CD4-positive, alpha-beta T cell (primary cell): Measurements from ENCODE around the gene GSK3B. TPM values are rescaled to one million over a fixed set of nuclear protein-coding genes. Genes with fewer than 3 reads are reported as not detected.

ENCODE experiments used
- ATAC-seq: fragments of 200-7000 bp; cut with Tn5 transposase; one replicate; pipeline ENCODE4 v1.10.0; 2022; ENCODE audit warnings: mild to moderate bottlenecking; ENCODE audit not compliant: poor library complexity
- CTCF ChIA-PET: fragments of 350-600 bp; sonication (Branson Sonifier 250); formaldehyde crosslinking; loops from one replicate; lab custom pipeline; 2021; ENCODE audit warnings: antibody characterized with exemption, inconsistent platforms; lab: Charles Lee
- POLR2A ChIA-PET: fragments of 350-600 bp; sonication (Branson Sonifier 250); formaldehyde crosslinking; loops from one replicate; lab custom pipeline; 2021; ENCODE audit warnings: antibody characterized with exemption, inconsistent platforms; lab: Charles Lee
- DNase-seq, 14 experiments: peaks; one replicate each; pipeline ENCODE4 v3.0.0-alpha.2; 2013 to 2020; ENCODE audit warnings: mixed read lengths in 2 of 14
- H3K27ac ChIP-seq, 2 donors: one replicate each; pipeline versions ENCODE4 v1.5.1 to v1.7.0; 2013; ENCODE audit warnings: low read length in 2 of 2, low read depth in 1 of 2, mild to moderate bottlenecking in 1 of 2
- H3K27me3 ChIP-seq, 2 experiments: 1 replicate in 1 of 2; 2 replicates in 1 of 2; pipeline versions ENCODE4 v1.6.1 to v1.7.0; 2013; ENCODE audit warnings: low read length in 2 of 2, control low read depth in 1 of 2, mild to moderate bottlenecking in 1 of 2, moderate library complexity in 1 of 2; ENCODE audit not compliant: insufficient read depth in 2 of 2, control insufficient read depth in 1 of 2
- H3K36me3 ChIP-seq: one replicate; pipeline ENCODE4 v1.6.1; 2013; ENCODE audit warnings: low read length, control low read depth; ENCODE audit not compliant: insufficient read depth
- H3K4me1 ChIP-seq: one replicate; pipeline ENCODE4 v1.6.1; 2013; ENCODE audit warnings: low read length, control low read depth; ENCODE audit not compliant: insufficient read depth
- H3K4me3 ChIP-seq: one replicate; pipeline ENCODE4 v1.5.1; 2013; ENCODE audit warnings: mild to moderate bottlenecking, low read length, moderate library complexity
- H3K9me3 ChIP-seq, 2 experiments: 1 replicate in 1 of 2; 2 replicates in 1 of 2; pipeline versions ENCODE4 v1.6.1 to v1.7.0; 2013; ENCODE audit warnings: low read length in 2 of 2, mild to moderate bottlenecking in 2 of 2, control low read depth in 1 of 2, moderate library complexity in 1 of 2; ENCODE audit not compliant: control insufficient read depth in 1 of 2, insufficient read depth in 1 of 2
- H3K27ac Mint-ChIP-seq: one replicate; pipeline ENCODE4 v1.8.0; 2020; ENCODE audit warnings: mixed read lengths
- H3K27me3 Mint-ChIP-seq: one replicate; pipeline ENCODE4 v1.8.0; 2021; ENCODE audit warnings: mixed read lengths
- H3K36me3 Mint-ChIP-seq: one replicate; pipeline ENCODE4 v1.8.0; 2021; ENCODE audit warnings: low read depth, mixed read lengths
- H3K4me1 Mint-ChIP-seq: one replicate; pipeline ENCODE4 v1.8.0; 2021; ENCODE audit warnings: low read depth, mixed read lengths
- H3K4me3 Mint-ChIP-seq: one replicate; pipeline ENCODE4 v1.8.0; 2020; ENCODE audit warnings: mild to moderate bottlenecking, mixed read lengths
- H3K9me3 Mint-ChIP-seq: one replicate; pipeline ENCODE4 v1.8.0; 2020; ENCODE audit warnings: mixed read lengths
- CTCF ChIP-seq: fragments of 200-600 bp; IDR thresholded peaks from one replicate; pipeline ENCODE4 v1.8.0; 2022; ENCODE audit warnings: antibody characterized with exemption, mild to moderate bottlenecking
- intact Hi-C, 2 experiments: fragments of 100-400 bp; cut with DNase I in 1 of 2; cut with micrococcal nuclease in 1 of 2; formaldehyde crosslinking; loops; one replicate each; pipeline versions ENCODE4 v1.15.1 to v1.9.0; 2023 to 2025; cut with DNase I, micrococcal nuclease
- total RNA-seq, 174 experiments: library from RNA in 2 of 174; stranded (reverse) in 2 of 174; gene quantifications; one replicate each; pipeline ENCODE4 v1.2.3 and lab custom pipeline; 2021 to 2026

The GSK3B gene
- total RNA-seq, 2 experiments from 2014 or later = 27.9 to 29.1 TPM

- H3K27me3 Mint-ChIP-seq = no peaks in the 10 kb centered on the region
- no peaks in the 10 kb centered on the region for H3K27me3 ChIP-seq
- no peak overlapping the region for H3K4me3 ChIP-seq
- H3K4me1 Mint-ChIP-seq = peaks cover 8% of the 10 kb centered on the region
- H3K27ac Mint-ChIP-seq = no peak overlapping the region
- no peak overlapping the region for H3K27ac ChIP-seq
- ATAC-seq (no peak), DNase-seq (no peak)
- ChIA-PET POLR2A (no interaction called here), CTCF (interaction anchor here (3.0 kb wide), 1 partner anchor 11 kb away, joined by 9 read pairs; no protein-coding TSS in a partner anchor)
- H3K9me3 Mint-ChIP-seq = no peaks in the 10 kb centered on the region
- H3K36me3 ChIP-seq = peaks cover 24% of the 10 kb centered on the region
- peaks cover 57% of the 10 kb centered on the region for H3K36me3 Mint-ChIP-seq
- intact Hi-C loops = no loop called here
- no peaks in the 10 kb centered on the region for H3K4me1 ChIP-seq
- no peaks in the 10 kb centered on the region for H3K9me3 ChIP-seq
- TF ChIP-seq CTCF = no peak
- no peak overlapping the region for H3K4me3 Mint-ChIP-seq
These were observed 213.3 kb downstream of the GSK3B start for GRCh38 chr3:119880966-119881365.

- no peaks in the 10 kb centered on the region for H3K9me3 Mint-ChIP-seq
- Histone ChIP-seq H3K36me3 (peaks cover 3% of the 10 kb centered on the region), H3K27ac (no peak overlapping the region), H3K4me3 (no peak overlapping the region), H3K4me1 (no peaks in the 10 kb centered on the region), H3K9me3 (no peaks in the 10 kb centered on the region), H3K27me3 (no peaks in the 10 kb centered on the region)
- DNase-seq = no peak
- H3K4me1 Mint-ChIP-seq = peaks cover 29% of the 10 kb centered on the region
- no peak for ATAC-seq
- peaks cover 59% of the 10 kb centered on the region for H3K36me3 Mint-ChIP-seq
- ChIA-PET POLR2A (no interaction called here), CTCF (interaction anchor here (0.6 kb wide), 1 partner anchor 53 kb away, joined by 3 read pairs; no protein-coding TSS in a partner anchor)
- intact Hi-C loops = no loop called here
- H3K27ac Mint-ChIP-seq = no peak overlapping the region
- no peak overlapping the region for H3K4me3 Mint-ChIP-seq
- no peak for TF ChIP-seq CTCF
- H3K27me3 Mint-ChIP-seq = no peaks in the 10 kb centered on the region
These were observed 220.6 kb downstream of the GSK3B start for GRCh38 chr3:119873646-119874045.

GRCh38 chr3:119872773-119873172, 221.5 kb downstream of the GSK3B start:
- H3K36me3 ChIP-seq = peaks cover 3% of the 10 kb centered on the region
- Mint-ChIP-seq H3K4me3 (no peak overlapping the region), H3K27ac (no peak overlapping the region), H3K36me3 (peaks cover 59% of the 10 kb centered on the region), H3K9me3 (no peaks in the 10 kb centered on the region), H3K4me1 (peaks cover 31% of the 10 kb centered on the region), H3K27me3 (no peaks in the 10 kb centered on the region)
- POLR2A ChIA-PET = no interaction called here
- no peak for TF ChIP-seq CTCF
- H3K4me3 ChIP-seq = no peak overlapping the region
- ATAC-seq (no peak), DNase-seq (no peak)
- no peak overlapping the region for H3K27ac ChIP-seq
- H3K27me3 ChIP-seq = no peaks in the 10 kb centered on the region
- CTCF ChIA-PET = no interaction called here
- H3K9me3 ChIP-seq = no peaks in the 10 kb centered on the region
- H3K4me1 ChIP-seq = no peaks in the 10 kb centered on the region
- intact Hi-C loops = no loop called here
